ENCODE results near the gene GXYLT2.

GXYLT2 gene

DNA sequence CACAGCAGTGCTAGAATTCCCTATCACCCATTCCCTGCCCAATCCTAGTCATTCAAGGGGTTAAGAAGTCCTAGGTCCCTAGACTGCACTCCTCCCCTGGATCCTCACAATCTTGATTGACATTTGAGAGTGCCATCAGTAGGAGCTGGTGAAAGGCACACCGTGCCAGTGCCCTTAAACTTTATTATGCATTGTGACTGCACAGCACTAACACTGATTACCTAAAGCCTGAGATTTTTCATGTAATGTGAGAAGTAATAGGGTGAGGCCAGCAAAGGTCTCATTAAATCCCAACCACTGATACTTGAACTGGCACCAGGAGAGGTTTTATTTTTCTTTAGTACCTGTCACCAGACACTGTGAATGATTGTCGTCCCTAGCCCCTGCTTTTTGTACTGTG, 16.3 kb downstream of the GXYLT2 start (continued):
- TF ChIP-seq, protein P1, sequence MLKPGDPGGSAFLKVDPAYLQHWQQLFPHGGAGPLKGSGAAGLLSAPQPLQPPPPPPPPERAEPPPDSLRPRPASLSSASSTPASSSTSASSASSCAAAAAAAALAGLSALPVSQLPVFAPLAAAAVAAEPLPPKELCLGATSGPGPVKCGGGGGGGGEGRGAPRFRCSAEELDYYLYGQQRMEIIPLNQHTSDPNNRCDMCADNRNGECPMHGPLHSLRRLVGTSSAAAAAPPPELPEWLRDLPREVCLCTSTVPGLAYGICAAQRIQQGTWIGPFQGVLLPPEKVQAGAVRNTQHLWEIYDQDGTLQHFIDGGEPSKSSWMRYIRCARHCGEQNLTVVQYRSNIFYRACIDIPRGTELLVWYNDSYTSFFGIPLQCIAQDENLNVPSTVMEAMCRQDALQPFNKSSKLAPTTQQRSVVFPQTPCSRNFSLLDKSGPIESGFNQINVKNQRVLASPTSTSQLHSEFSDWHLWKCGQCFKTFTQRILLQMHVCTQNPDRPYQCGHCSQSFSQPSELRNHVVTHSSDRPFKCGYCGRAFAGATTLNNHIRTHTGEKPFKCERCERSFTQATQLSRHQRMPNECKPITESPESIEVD (tag by site-specific recombination; IDR thresholded peaks at IDR 0.05): peak; percentile 94
- TF ChIP-seq ZBTB48 (tag by site-specific recombination; IDR thresholded peaks at IDR 0.05) (peak; percentile 36; the same call in 1 of the 2 replicates), ZXDB (tag by site-specific recombination; IDR thresholded peaks at IDR 0.05) (peak; percentile 99), ZNF302 (tag by site-specific recombination; IDR thresholded peaks at IDR 0.05; ENCODE audit: low read depth) (no peak), WT1 (tag by site-specific recombination; IDR thresholded peaks at IDR 0.05) (peak; percentile 82), YY1 (tag by site-specific recombination; IDR thresholded peaks at IDR 0.05) (no peak), OSR2 (tag by site-specific recombination; IDR thresholded peaks at IDR 0.05) (peak; percentile 97), MEIS1 (CRISPR knock-in tag; IDR thresholded peaks at IDR 0.05; ENCODE audit: borderline replicate concordance) (no peak), FEZF1 (tag by site-specific recombination; IDR thresholded peaks at IDR 0.05) (peak; percentile 90), ZNF112 (tag by site-specific recombination; IDR thresholded peaks at IDR 0.05) (no peak), ZNF223 (tag by site-specific recombination; IDR thresholded peaks at IDR 0.05) (no peak), ZNF555 (tag by site-specific recombination; conservative IDR thresholded peaks at IDR 0.05) (no peak), ZNF707 (tag by site-specific recombination; IDR thresholded peaks at IDR 0.05) (no peak), ZBTB17 (tag by site-specific recombination; IDR thresholded peaks at IDR 0.05) (peak; percentile 46; the same call in 1 of the 2 replicates), ZNF146 (tag by site-specific recombination; IDR thresholded peaks at IDR 0.05) (0 out of 2 replicates have a peak, but pooled peaks have one; percentile 17), KLF8 (tag by site-specific recombination; IDR thresholded peaks at IDR 0.05) (peak; percentile 36; the same call in 1 of the 2 replicates), ZFP41 (tag by site-specific recombination; IDR thresholded peaks at IDR 0.05; ENCODE audit: borderline replicate concordance) (no peak), ZFHX2 (tag by site-specific recombination; conservative IDR thresholded peaks at IDR 0.05) (no peak), ZNF501 (tag by site-specific recombination; IDR thresholded peaks at IDR 0.05) (0 out of 2 replicates have a peak, but pooled peaks have one; percentile 54), GLIS1 (tag by site-specific recombination; IDR thresholded peaks at IDR 0.05) (peak; percentile 78), ZNF366 (tag by site-specific recombination; conservative IDR thresholded peaks at IDR 0.05) (peak; percentile 66; the same call in 1 of the 2 replicates)
- TF ChIP-seq, protein P2, sequence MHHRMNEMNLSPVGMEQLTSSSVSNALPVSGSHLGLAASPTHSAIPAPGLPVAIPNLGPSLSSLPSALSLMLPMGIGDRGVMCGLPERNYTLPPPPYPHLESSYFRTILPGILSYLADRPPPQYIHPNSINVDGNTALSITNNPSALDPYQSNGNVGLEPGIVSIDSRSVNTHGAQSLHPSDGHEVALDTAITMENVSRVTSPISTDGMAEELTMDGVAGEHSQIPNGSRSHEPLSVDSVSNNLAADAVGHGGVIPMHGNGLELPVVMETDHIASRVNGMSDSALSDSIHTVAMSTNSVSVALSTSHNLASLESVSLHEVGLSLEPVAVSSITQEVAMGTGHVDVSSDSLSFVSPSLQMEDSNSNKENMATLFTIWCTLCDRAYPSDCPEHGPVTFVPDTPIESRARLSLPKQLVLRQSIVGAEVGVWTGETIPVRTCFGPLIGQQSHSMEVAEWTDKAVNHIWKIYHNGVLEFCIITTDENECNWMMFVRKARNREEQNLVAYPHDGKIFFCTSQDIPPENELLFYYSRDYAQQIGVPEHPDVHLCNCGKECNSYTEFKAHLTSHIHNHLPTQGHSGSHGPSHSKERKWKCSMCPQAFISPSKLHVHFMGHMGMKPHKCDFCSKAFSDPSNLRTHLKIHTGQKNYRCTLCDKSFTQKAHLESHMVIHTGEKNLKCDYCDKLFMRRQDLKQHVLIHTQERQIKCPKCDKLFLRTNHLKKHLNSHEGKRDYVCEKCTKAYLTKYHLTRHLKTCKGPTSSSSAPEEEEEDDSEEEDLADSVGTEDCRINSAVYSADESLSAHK (tag by site-specific recombination; IDR thresholded peaks at IDR 0.05): peak; percentile 74
- TF ChIP-seq, protein P3, sequence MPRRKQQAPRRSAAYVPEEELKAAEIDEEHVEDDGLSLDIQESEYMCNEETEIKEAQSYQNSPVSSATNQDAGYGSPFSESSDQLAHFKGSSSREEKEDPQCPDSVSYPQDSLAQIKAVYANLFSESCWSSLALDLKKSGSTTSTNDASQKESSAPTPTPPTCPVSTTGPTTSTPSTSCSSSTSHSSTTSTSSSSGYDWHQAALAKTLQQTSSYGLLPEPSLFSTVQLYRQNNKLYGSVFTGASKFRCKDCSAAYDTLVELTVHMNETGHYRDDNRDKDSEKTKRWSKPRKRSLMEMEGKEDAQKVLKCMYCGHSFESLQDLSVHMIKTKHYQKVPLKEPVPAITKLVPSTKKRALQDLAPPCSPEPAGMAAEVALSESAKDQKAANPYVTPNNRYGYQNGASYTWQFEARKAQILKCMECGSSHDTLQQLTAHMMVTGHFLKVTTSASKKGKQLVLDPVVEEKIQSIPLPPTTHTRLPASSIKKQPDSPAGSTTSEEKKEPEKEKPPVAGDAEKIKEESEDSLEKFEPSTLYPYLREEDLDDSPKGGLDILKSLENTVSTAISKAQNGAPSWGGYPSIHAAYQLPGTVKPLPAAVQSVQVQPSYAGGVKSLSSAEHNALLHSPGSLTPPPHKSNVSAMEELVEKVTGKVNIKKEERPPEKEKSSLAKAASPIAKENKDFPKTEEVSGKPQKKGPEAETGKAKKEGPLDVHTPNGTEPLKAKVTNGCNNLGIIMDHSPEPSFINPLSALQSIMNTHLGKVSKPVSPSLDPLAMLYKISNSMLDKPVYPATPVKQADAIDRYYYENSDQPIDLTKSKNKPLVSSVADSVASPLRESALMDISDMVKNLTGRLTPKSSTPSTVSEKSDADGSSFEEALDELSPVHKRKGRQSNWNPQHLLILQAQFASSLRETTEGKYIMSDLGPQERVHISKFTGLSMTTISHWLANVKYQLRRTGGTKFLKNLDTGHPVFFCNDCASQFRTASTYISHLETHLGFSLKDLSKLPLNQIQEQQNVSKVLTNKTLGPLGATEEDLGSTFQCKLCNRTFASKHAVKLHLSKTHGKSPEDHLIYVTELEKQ (tag by site-specific recombination; IDR thresholded peaks at IDR 0.05; ENCODE audit: borderline replicate concordance): peak; percentile 56
- TF ChIP-seq, protein P4, sequence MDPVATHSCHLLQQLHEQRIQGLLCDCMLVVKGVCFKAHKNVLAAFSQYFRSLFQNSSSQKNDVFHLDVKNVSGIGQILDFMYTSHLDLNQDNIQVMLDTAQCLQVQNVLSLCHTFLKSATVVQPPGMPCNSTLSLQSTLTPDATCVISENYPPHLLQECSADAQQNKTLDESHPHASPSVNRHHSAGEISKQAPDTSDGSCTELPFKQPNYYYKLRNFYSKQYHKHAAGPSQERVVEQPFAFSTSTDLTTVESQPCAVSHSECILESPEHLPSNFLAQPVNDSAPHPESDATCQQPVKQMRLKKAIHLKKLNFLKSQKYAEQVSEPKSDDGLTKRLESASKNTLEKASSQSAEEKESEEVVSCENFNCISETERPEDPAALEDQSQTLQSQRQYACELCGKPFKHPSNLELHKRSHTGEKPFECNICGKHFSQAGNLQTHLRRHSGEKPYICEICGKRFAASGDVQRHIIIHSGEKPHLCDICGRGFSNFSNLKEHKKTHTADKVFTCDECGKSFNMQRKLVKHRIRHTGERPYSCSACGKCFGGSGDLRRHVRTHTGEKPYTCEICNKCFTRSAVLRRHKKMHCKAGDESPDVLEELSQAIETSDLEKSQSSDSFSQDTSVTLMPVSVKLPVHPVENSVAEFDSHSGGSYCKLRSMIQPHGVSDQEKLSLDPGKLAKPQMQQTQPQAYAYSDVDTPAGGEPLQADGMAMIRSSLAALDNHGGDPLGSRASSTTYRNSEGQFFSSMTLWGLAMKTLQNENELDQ (tag by site-specific recombination; IDR thresholded peaks at IDR 0.05; ENCODE audit: low read depth): no peak
- TF ChIP-seq, protein P5, sequence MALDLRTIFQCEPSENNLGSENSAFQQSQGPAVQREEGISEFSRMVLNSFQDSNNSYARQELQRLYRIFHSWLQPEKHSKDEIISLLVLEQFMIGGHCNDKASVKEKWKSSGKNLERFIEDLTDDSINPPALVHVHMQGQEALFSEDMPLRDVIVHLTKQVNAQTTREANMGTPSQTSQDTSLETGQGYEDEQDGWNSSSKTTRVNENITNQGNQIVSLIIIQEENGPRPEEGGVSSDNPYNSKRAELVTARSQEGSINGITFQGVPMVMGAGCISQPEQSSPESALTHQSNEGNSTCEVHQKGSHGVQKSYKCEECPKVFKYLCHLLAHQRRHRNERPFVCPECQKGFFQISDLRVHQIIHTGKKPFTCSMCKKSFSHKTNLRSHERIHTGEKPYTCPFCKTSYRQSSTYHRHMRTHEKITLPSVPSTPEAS (tag by site-specific recombination; IDR thresholded peaks at IDR 0.05): no peak
- TF ChIP-seq, protein P6, sequence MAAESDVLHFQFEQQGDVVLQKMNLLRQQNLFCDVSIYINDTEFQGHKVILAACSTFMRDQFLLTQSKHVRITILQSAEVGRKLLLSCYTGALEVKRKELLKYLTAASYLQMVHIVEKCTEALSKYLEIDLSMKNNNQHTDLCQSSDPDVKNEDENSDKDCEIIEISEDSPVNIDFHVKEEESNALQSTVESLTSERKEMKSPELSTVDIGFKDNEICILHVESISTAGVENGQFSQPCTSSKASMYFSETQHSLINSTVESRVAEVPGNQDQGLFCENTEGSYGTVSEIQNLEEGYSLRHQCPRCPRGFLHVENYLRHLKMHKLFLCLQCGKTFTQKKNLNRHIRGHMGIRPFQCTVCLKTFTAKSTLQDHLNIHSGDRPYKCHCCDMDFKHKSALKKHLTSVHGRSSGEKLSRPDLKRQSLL (tag by site-specific recombination; IDR thresholded peaks at IDR 0.05): no peak
- TF ChIP-seq, protein P7, sequence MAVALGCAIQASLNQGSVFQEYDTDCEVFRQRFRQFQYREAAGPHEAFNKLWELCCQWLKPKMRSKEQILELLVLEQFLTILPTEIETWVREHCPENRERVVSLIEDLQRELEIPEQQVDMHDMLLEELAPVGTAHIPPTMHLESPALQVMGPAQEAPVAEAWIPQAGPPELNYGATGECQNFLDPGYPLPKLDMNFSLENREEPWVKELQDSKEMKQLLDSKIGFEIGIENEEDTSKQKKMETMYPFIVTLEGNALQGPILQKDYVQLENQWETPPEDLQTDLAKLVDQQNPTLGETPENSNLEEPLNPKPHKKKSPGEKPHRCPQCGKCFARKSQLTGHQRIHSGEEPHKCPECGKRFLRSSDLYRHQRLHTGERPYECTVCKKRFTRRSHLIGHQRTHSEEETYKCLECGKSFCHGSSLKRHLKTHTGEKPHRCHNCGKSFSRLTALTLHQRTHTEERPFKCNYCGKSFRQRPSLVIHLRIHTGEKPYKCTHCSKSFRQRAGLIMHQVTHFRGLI (tag by site-specific recombination; IDR thresholded peaks at IDR 0.05): peak; percentile 36; the same call in 1 of the 2 replicates

Measured in HEK293 (cell line).